SK-N-SH treated with all-trans-retinoic acid at 6 μM for 48 hours (cell line): ENCODE results near the gene SPEM2.

Experiments
- ARNTL ChIP-seq: fragments of 450-650 bp; formaldehyde crosslinking; IDR thresholded peaks from 2 replicates; pipeline ENCODE4 v1.5.0; 2020; ENCODE audit warnings: low read depth, mild to moderate bottlenecking, moderate library complexity, borderline replicate concordance
- BACH2 ChIP-seq: fragments of 250-450 bp; sonication (Bioruptor Pico); IDR thresholded peaks from 2 replicates; pipeline ENCODE4 v1.9.0; 2021; ENCODE audit warnings: mild to moderate bottlenecking, borderline replicate concordance
- CSDC2 ChIP-seq: fragments of 250-450 bp; sonication (Bioruptor Pico); IDR thresholded peaks from 2 replicates; pipeline ENCODE4 v1.5.0; 2020; ENCODE audit warnings: mild to moderate bottlenecking, moderate library complexity
- ESRRG ChIP-seq: fragments of 250-450 bp; sonication (Bioruptor Pico); IDR thresholded peaks from 2 replicates; pipeline ENCODE4 v1.6.1; 2021; ENCODE audit warnings: mild to moderate bottlenecking
- RARB ChIP-seq: fragments of 250-450 bp; sonication (Bioruptor Pico); IDR thresholded peaks from 2 replicates; pipeline ENCODE4 v1.8.0; 2021; ENCODE audit warnings: mild to moderate bottlenecking, moderate library complexity
- ZFP30 ChIP-seq: fragments of 450-650 bp; formaldehyde crosslinking; IDR thresholded peaks from 2 replicates; pipeline ENCODE4 v1.5.0; 2022; ENCODE audit warnings: mild to moderate bottlenecking, moderate library complexity
- ZNF565 ChIP-seq: fragments of 450-650 bp; formaldehyde crosslinking; conservative IDR thresholded peaks from 2 replicates; pipeline ENCODE4 v1.5.0; 2020; ENCODE audit warnings: low read depth, mild to moderate bottlenecking, moderate library complexity
- TF ChIP-seq, protein P1 (sequence below): fragments of 250-450 bp; sonication (Bioruptor Pico); IDR thresholded peaks from 2 replicates; pipeline ENCODE4 v1.8.0; 2020; ENCODE audit warnings: mild to moderate bottlenecking, moderate library complexity, borderline replicate concordance
- TF ChIP-seq, protein P2 (sequence below): fragments of 250-450 bp; sonication (Bioruptor Pico); IDR thresholded peaks from 2 replicates; pipeline ENCODE4 v1.5.1; 2021; ENCODE audit warnings: mild to moderate bottlenecking, moderate library complexity
- TF ChIP-seq, protein P3 (sequence below): fragments of 250-450 bp; sonication (Bioruptor Pico); IDR thresholded peaks from 2 replicates; pipeline ENCODE4 v1.8.0; 2021; ENCODE audit warnings: low read depth, mild to moderate bottlenecking, moderate library complexity, borderline replicate concordance

DNA sequence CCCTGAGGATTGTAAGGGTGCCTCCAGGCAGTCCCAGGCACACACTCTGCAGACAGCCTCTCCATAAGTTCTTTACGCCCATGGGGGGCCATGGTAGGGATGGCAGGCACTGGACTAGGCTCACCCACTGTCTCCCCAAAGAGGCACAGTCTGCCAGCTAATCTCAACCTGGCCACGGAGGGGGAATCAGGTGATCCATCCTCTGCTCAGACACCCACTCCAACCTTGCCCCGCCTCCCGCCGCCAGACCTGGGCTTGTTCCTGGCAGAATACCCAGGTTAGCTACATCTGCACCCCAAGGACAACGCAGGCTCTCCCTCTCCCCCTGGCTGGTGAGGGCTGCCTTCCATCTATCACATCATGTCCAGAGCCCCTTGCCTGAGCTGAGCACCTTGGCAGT, 16.6 kb upstream of the SPEM2 start:
- TF ChIP-seq, protein P1, sequence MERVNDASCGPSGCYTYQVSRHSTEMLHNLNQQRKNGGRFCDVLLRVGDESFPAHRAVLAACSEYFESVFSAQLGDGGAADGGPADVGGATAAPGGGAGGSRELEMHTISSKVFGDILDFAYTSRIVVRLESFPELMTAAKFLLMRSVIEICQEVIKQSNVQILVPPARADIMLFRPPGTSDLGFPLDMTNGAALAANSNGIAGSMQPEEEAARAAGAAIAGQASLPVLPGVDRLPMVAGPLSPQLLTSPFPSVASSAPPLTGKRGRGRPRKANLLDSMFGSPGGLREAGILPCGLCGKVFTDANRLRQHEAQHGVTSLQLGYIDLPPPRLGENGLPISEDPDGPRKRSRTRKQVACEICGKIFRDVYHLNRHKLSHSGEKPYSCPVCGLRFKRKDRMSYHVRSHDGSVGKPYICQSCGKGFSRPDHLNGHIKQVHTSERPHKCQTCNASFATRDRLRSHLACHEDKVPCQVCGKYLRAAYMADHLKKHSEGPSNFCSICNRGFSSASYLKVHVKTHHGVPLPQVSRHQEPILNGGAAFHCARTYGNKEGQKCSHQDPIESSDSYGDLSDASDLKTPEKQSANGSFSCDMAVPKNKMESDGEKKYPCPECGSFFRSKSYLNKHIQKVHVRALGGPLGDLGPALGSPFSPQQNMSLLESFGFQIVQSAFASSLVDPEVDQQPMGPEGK (CRISPR knock-in tag): no peak
- TF ChIP-seq ZFP30 (CRISPR knock-in tag) (no peak), ZNF565 (CRISPR knock-in tag) (no peak), RARB (CRISPR knock-in tag) (no peak), CSDC2 (CRISPR knock-in tag) (no peak), ARNTL (CRISPR knock-in tag) (no peak), BACH2 (CRISPR knock-in tag) (no peak), ESRRG (CRISPR knock-in tag) (no peak)
- TF ChIP-seq, protein P2, sequence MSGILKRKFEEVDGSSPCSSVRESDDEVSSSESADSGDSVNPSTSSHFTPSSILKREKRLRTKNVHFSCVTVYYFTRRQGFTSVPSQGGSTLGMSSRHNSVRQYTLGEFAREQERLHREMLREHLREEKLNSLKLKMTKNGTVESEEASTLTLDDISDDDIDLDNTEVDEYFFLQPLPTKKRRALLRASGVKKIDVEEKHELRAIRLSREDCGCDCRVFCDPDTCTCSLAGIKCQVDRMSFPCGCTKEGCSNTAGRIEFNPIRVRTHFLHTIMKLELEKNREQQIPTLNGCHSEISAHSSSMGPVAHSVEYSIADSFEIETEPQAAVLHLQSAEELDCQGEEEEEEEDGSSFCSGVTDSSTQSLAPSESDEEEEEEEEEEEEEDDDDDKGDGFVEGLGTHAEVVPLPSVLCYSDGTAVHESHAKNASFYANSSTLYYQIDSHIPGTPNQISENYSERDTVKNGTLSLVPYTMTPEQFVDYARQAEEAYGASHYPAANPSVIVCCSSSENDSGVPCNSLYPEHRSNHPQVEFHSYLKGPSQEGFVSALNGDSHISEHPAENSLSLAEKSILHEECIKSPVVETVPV (CRISPR knock-in tag): no peak
- TF ChIP-seq, protein P3, sequence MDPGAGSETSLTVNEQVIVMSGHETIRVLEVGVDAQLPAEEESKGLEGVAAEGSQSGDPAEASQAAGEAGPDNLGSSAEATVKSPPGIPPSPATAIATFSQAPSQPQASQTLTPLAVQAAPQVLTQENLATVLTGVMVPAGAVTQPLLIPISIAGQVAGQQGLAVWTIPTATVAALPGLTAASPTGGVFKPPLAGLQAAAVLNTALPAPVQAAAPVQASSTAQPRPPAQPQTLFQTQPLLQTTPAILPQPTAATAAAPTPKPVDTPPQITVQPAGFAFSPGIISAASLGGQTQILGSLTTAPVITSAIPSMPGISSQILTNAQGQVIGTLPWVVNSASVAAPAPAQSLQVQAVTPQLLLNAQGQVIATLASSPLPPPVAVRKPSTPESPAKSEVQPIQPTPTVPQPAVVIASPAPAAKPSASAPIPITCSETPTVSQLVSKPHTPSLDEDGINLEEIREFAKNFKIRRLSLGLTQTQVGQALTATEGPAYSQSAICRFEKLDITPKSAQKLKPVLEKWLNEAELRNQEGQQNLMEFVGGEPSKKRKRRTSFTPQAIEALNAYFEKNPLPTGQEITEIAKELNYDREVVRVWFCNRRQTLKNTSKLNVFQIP (CRISPR knock-in tag): no peak
